Natural killer cell (primary cell): Measurements from ENCODE around the gene YPEL2. TPM values are rescaled to one million over a fixed set of nuclear protein-coding genes. Genes with fewer than 3 reads are reported as not detected.

Experiments used
- ATAC-seq, 3 donors: fragments of 150-1000 bp in 2 of 3; fragments of 200-7000 bp in 1 of 3; cut with Tn5 transposase; 1 replicate in 1 of 3; 2 replicates in 2 of 3; pipeline ENCODE4 v1.10.0; 2021; ENCODE audit warnings: mild to moderate bottlenecking in 2 of 3, moderate library complexity in 2 of 3
- DNase-seq, 2 donors: peaks; one replicate each; pipeline versions ENCODE4 v3.0.0 to v3.0.0-alpha.2; 2013 to 2021; ENCODE audit warnings: mixed read lengths in 1 of 2
- H3K27ac ChIP-seq: one replicate; pipeline ENCODE4 v1.5.1; 2013; ENCODE audit warnings: mild to moderate bottlenecking, low read length
- H3K27me3 ChIP-seq: one replicate; pipeline ENCODE4 v1.6.1; 2013; ENCODE audit warnings: low read length; ENCODE audit not compliant: control insufficient read depth, insufficient read depth
- H3K36me3 ChIP-seq: one replicate; pipeline ENCODE4 v1.6.1; 2013; ENCODE audit warnings: low read length; ENCODE audit not compliant: control insufficient read depth, insufficient read depth
- H3K4me1 ChIP-seq: one replicate; pipeline ENCODE4 v1.6.1; 2013; ENCODE audit warnings: low read length; ENCODE audit not compliant: control insufficient read depth, insufficient read depth
- H3K4me3 ChIP-seq: one replicate; pipeline ENCODE4 v1.5.1; 2013; ENCODE audit warnings: low read length
- H3K9me3 ChIP-seq: one replicate; pipeline ENCODE4 v1.6.1; 2013; ENCODE audit warnings: low read length; ENCODE audit not compliant: control insufficient read depth, insufficient read depth
- H3K27ac Mint-ChIP-seq, 2 donors: one replicate each; pipeline ENCODE4 v1.8.0; 2022; ENCODE audit warnings: mild to moderate bottlenecking in 2 of 2, mixed read lengths in 2 of 2, moderate library complexity in 1 of 2
- H3K27me3 Mint-ChIP-seq, 2 donors: one replicate each; pipeline ENCODE4 v1.8.0; 2022; ENCODE audit warnings: low read depth in 2 of 2, mixed read lengths in 2 of 2
- H3K36me3 Mint-ChIP-seq: one replicate; pipeline ENCODE4 v1.8.0; 2022; ENCODE audit warnings: mixed read lengths
- H3K4me1 Mint-ChIP-seq, 2 donors: one replicate each; pipeline ENCODE4 v1.8.0; 2022; ENCODE audit warnings: mixed read lengths in 2 of 2
- H3K4me3 Mint-ChIP-seq: one replicate; pipeline ENCODE4 v1.8.0; 2022; ENCODE audit warnings: mild to moderate bottlenecking, moderate library complexity, mixed read lengths
- H3K9me3 Mint-ChIP-seq, 2 donors: one replicate each; pipeline ENCODE4 v1.8.0; 2022; ENCODE audit warnings: mixed read lengths in 2 of 2
- WGBS: methylation state at CpG from one replicate; pipeline ENCODE4 v1.1.7; 2013; ENCODE audit warnings: missing lambda C conversion rate; ENCODE audit not compliant: insufficient coverage; 5-methylcytosine and 5-hydroxymethylcytosine counted together
- intact Hi-C: fragments of 100-400 bp; cut with micrococcal nuclease; formaldehyde crosslinking; loops from one replicate; pipeline ENCODE4 v1.14.2; 2022
- total RNA-seq, 4 donors: library from RNA; stranded (reverse); fragments of 120-200 nt in 1 of 4; gene quantifications; one replicate each; pipeline versions ENCODE4 v1.2.3 to v1.2.4, GENCODE V29; 2013 to 2022
- TF ChIP-seq, protein P1 (sequence below): fragments of 200-600 bp; IDR thresholded peaks from one replicate; pipeline ENCODE4 v1.8.0; 2022; ENCODE audit warnings: antibody characterized with exemption

Gene YPEL2
- total RNA-seq, 3 donors from 2014 or later (not counting 1 experiment from before 2014, with no cell fraction given), result 30.5 to 35.6 (median 33.5) TPM

DNA sequence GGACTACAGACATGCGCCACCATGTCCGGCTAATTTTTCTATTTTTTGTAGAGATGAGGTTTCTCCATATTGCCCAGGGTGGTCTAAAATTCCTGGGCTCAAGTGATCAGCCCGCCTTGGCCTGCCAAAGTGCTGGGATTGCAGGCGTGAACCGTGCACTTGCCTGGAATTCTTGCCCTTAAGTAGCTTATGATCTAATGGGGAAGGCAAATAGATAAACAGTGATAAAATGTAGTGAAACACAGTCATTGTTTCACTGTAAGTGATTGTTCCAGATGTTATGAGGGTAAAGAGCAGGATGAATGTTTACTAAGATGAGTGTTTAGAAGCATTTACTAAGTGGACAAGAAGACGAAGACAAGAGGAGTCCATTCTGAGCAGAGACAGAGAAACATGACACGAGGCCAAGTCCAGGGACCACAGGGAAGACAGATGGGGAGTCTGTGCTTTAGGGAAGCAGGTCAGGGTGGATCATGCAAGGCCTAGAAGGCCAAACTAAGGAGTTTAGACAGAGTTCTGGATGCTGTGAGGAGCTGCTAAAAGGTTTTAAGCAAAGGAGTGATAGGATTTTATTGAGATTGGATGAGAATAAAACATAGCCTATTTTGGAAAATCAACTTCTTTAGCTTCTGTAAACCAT is 36.9 kb downstream of the YPEL2 start:
- Mint-ChIP-seq H3K36me3 (no peaks in the 10 kb centered on the region), H3K4me3 (no peak overlapping the region), H3K27me3 (no peaks in the 10 kb centered on the region), H3K9me3 (no peaks in the 10 kb centered on the region), H3K27ac (no peak overlapping the region), H3K4me1 (peaks cover 30 to 58% of the 10 kb centered on the region in 2 donors)
- H3K27me3 ChIP-seq, result no peaks in the 10 kb centered on the region
- WGBS, result 97% methylated on average over 7 of the region's 7 CpGs
- no peak overlapping the region for H3K4me3 ChIP-seq
- TF ChIP-seq, protein P1, sequence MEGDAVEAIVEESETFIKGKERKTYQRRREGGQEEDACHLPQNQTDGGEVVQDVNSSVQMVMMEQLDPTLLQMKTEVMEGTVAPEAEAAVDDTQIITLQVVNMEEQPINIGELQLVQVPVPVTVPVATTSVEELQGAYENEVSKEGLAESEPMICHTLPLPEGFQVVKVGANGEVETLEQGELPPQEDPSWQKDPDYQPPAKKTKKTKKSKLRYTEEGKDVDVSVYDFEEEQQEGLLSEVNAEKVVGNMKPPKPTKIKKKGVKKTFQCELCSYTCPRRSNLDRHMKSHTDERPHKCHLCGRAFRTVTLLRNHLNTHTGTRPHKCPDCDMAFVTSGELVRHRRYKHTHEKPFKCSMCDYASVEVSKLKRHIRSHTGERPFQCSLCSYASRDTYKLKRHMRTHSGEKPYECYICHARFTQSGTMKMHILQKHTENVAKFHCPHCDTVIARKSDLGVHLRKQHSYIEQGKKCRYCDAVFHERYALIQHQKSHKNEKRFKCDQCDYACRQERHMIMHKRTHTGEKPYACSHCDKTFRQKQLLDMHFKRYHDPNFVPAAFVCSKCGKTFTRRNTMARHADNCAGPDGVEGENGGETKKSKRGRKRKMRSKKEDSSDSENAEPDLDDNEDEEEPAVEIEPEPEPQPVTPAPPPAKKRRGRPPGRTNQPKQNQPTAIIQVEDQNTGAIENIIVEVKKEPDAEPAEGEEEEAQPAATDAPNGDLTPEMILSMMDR, result no peak
- H3K4me1 ChIP-seq, result peaks cover 49% of the 10 kb centered on the region
- peaks cover 2% of the 10 kb centered on the region for H3K36me3 ChIP-seq
- no peaks in the 10 kb centered on the region for H3K9me3 ChIP-seq
- no peak for ATAC-seq
- no peak for DNase-seq
- no peak overlapping the region for H3K27ac ChIP-seq
- intact Hi-C loops, result no loop called here

DNA sequence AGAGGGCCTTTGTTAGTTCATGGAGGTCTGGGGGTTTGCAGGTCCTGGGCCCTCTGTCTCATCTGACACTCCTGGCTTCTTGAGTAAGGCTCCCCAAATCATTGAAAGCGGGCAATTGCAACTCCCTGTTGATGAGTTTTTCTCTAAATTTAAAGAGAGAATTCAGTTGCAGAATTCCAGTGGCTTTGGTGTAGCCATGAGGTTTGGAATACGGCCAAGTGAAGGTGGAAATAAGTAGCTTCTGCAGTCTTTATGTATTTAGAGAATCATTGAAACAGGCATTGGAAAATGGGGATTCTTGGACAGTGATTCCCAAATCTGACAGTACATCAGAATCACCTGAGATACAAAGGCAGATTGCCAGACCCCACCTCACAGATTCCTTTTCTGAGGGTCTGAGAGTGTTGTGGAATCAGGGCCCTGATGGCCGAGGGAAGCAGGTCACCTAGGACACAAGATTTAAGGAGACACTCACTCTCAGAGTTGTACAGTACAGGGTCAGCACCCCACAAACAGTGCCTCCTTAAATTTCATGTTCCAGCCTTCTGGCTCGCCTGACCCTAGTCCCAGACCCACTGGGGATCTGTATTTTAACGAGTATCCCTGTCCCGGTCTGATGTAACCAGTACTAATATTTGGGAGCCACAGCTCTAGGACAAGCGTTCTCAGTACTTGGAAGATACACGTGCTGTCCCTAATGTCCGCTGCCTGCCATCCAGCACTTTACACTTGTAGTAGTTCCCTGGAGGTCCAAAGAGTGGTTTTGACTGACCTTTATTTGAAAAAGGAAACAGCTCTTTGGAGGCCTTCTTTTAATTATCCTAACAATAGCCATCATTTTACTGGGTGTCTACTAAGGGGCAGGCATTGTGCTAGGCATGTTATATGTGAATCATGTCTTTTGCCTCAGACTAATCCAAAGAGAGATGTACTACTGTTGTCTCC is 37.8 kb downstream of the YPEL2 start:
- Mint-ChIP-seq H3K27me3 (no peaks in the 10 kb centered on the region), H3K27ac (no peak overlapping the region), H3K4me3 (no peak overlapping the region), H3K36me3 (no peaks in the 10 kb centered on the region), H3K4me1 (peaks cover 28 to 57% of the 10 kb centered on the region in 2 donors), H3K9me3 (no peaks in the 10 kb centered on the region)
- ATAC-seq (no peak), DNase-seq (no peak)
- no peak overlapping the region for H3K27ac ChIP-seq
- peaks cover 50% of the 10 kb centered on the region for H3K4me1 ChIP-seq
- H3K9me3 ChIP-seq, result no peaks in the 10 kb centered on the region
- H3K36me3 ChIP-seq, result peaks cover 2% of the 10 kb centered on the region
- TF ChIP-seq, protein P1, result no peak
- intact Hi-C loops, result no loop called here
- no peaks in the 10 kb centered on the region for H3K27me3 ChIP-seq
- no peak overlapping the region for H3K4me3 ChIP-seq
- 96% methylated on average over 9 of the region's 9 CpGs for WGBS

DNA sequence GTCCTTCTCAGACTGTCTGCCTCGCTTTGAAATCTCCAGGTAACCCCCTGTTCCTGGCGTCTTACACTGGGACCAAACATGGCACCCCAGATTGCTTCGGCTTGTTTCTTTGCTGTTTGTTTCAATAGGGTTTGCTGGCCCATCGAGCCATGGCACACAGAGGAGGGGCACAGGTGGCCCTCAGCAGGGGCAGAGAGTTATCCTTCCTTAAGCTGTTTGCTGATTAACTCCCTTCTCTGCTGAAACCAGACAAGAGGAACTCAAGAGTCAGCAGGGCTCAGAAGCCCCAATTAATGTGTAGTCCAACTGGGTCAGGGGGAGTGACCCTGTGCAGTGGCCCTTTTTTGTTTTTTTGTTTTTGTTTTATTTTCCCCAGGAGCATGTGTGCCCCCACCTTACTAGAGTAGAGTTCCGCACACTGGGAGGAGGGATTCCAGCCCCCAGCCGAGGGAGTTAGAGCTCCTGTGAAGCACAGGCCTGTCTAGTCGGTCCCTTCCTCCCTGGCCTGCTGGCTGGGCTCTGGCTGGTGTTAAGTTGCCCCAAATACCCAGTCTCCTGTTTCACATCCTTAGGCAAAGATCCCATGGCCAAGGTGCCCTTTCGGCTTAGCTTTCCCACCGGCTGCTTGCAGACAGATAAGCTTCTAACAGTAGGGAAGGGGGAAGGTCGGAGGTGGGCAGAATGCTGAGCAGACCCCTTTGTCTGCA is 39.3 kb downstream of the YPEL2 start:
- Histone ChIP-seq H3K4me1 (peaks cover 40% of the 10 kb centered on the region), H3K4me3 (no peak overlapping the region), H3K9me3 (no peaks in the 10 kb centered on the region), H3K36me3 (peaks cover 2% of the 10 kb centered on the region), H3K27ac (no peak overlapping the region), H3K27me3 (no peaks in the 10 kb centered on the region)
- ATAC-seq, result no peak
- 89% methylated on average over 10 of the region's 10 CpGs for WGBS
- no peak overlapping the region for H3K4me3 Mint-ChIP-seq
- H3K36me3 Mint-ChIP-seq, result no peaks in the 10 kb centered on the region
- no peaks in the 10 kb centered on the region for H3K9me3 Mint-ChIP-seq
- no peak for DNase-seq
- H3K27ac Mint-ChIP-seq, result peak overlapping the region in 1 of 2 donors; percentile 42
- peaks cover 41 to 55% of the 10 kb centered on the region in 2 donors for H3K4me1 Mint-ChIP-seq
- intact Hi-C loops, result no loop called here
- no peaks in the 10 kb centered on the region for H3K27me3 Mint-ChIP-seq
- TF ChIP-seq, protein P1, result no peak
